ENCODE results near the gene COPS3. TPM values are rescaled to one million over a fixed set of nuclear protein-coding genes. Genes with fewer than 3 reads are reported as not detected.

Gene COPS3
- total and polyA plus RNA-seq, 4 donors: 24.6 to 77.3 (median 30.2) TPM

DNA sequence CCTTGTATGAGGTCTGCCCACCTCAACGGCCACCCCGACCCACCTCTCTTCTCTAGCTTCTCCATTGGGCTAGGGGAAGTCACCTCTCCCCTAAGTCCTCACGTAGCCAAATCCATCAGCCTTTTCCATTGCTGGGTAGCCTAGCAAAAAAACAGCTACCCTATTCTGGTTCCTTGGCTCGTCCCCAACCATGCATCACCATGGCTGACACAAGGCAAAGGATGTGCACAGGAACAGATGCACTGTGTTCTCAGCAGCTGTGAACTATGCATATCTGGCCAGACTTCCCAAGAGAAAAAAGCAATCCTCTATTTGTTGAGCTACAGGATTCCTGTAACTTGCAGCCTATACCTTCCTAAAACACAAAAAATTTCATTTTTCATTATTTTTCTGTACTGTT, 22.0 kb downstream of the COPS3 start:
- Histone ChIP-seq H3K9ac (ENCODE audit: low read depth in 1 of 2, low read length in 2 of 2) (no peak overlapping the region), H3K36me3 (ENCODE audit: control insufficient read depth in 4 of 4, insufficient read depth in 3 of 4, low read depth in 1 of 4, low read length in 3 of 4) (peaks cover 18 to 61% (median 47%) of the 10 kb centered on the region in 4 donors), H3K27ac (ENCODE audit: low read depth in 1 of 2, low read length in 2 of 2) (no peak overlapping the region), H3K9me3 (ENCODE audit: control insufficient read depth in 4 of 4, low read length in 3 of 4) (no peaks in the 10 kb centered on the region), H3K27me3 (ENCODE audit: control insufficient read depth in 4 of 4, insufficient read depth in 4 of 4, low read length in 3 of 4) (no peaks in the 10 kb centered on the region), H3K4me1 (ENCODE audit: control insufficient read depth in 4 of 4, insufficient read depth in 4 of 4, low read length in 3 of 4) (no peaks in the 10 kb centered on the region), H3K4me3 (ENCODE audit: low read depth in 1 of 3, low read length in 3 of 3) (no peak overlapping the region)
- no peak for TF ChIP-seq NR2F2 (IDR thresholded peaks at IDR 0.05)
- no peak for TF ChIP-seq HNF4A (conservative IDR thresholded peaks at IDR 0.05)
- no peak for TF ChIP-seq YY1 (IDR thresholded peaks at IDR 0.05)
- no peak for TF ChIP-seq RAD21 (IDR thresholded peaks at IDR 0.05)
- TF ChIP-seq CTCF (IDR thresholded peaks at IDR 0.05; ENCODE audit: low read depth, low read length, missing input control): no peak
- no peak for TF ChIP-seq JUND (IDR thresholded peaks at IDR 0.05)
- no peak for TF ChIP-seq TAF1 (conservative IDR thresholded peaks at IDR 0.05)
- TF ChIP-seq FOXA1 (IDR thresholded peaks at IDR 0.05): no peak
- TF ChIP-seq FOXA2 (IDR thresholded peaks at IDR 0.05): no peak
- TF ChIP-seq RXRA (IDR thresholded peaks at IDR 0.05): no peak
- no peak for TF ChIP-seq EGR1 (IDR thresholded peaks at IDR 0.05; ENCODE audit: low read depth in 2 of 2)
- TF ChIP-seq GABPA (IDR thresholded peaks at IDR 0.05 in 1 of 2, conservative IDR thresholded peaks at IDR 0.05 in 1 of 2): no peak
- TF ChIP-seq REST (IDR thresholded peaks at IDR 0.05): no peak
- TF ChIP-seq SP1 (IDR thresholded peaks at IDR 0.05): no peak
- TF ChIP-seq, protein P1, sequence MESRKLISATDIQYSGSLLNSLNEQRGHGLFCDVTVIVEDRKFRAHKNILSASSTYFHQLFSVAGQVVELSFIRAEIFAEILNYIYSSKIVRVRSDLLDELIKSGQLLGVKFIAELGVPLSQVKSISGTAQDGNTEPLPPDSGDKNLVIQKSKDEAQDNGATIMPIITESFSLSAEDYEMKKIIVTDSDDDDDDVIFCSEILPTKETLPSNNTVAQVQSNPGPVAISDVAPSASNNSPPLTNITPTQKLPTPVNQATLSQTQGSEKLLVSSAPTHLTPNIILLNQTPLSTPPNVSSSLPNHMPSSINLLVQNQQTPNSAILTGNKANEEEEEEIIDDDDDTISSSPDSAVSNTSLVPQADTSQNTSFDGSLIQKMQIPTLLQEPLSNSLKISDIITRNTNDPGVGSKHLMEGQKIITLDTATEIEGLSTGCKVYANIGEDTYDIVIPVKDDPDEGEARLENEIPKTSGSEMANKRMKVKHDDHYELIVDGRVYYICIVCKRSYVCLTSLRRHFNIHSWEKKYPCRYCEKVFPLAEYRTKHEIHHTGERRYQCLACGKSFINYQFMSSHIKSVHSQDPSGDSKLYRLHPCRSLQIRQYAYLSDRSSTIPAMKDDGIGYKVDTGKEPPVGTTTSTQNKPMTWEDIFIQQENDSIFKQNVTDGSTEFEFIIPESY (IDR thresholded peaks at IDR 0.05): no peak
- TF ChIP-seq, protein P2, sequence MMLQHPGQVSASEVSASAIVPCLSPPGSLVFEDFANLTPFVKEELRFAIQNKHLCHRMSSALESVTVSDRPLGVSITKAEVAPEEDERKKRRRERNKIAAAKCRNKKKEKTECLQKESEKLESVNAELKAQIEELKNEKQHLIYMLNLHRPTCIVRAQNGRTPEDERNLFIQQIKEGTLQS (IDR thresholded peaks at IDR 0.05): no peak
- no peak for TF ChIP-seq HNF4G (IDR thresholded peaks at IDR 0.05)
- no peak for DNase-seq (ENCODE audit: low spot score)
- 93% methylated on average over 4 of the region's 4 CpGs for WGBS

DNA sequence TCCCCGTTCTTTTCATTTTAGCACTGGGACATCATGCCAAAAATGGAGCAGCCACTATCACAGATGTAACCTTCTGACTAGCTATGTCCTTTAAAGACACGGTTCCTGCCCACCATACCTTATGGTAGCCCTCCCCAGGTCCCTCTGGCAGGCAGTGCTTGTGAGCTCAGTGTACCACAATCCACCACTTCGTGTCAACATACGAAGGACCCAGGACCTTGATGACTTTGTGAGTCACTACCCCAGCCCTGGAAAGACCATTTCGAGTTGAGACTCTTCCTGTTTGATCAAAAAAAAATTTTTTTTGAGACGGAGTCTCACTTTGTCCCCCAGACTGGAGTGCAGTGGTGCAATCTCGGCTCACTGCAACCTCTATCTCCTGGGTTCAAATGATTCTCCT, 23.0 kb downstream of the COPS3 start:
- DNase-seq (ENCODE audit: low spot score): no peak
- TF ChIP-seq RXRA (IDR thresholded peaks at IDR 0.05): no peak
- TF ChIP-seq, protein P2 (IDR thresholded peaks at IDR 0.05): no peak
- no peak for TF ChIP-seq NR2F2 (IDR thresholded peaks at IDR 0.05)
- no peak for TF ChIP-seq HNF4A (conservative IDR thresholded peaks at IDR 0.05)
- TF ChIP-seq SP1 (IDR thresholded peaks at IDR 0.05): no peak
- TF ChIP-seq FOXA2 (IDR thresholded peaks at IDR 0.05): no peak
- no peak for TF ChIP-seq MAX (IDR thresholded peaks at IDR 0.05)
- no peak for TF ChIP-seq RAD21 (IDR thresholded peaks at IDR 0.05)
- H3K36me3 ChIP-seq (ENCODE audit: control insufficient read depth in 4 of 4, insufficient read depth in 3 of 4, low read depth in 1 of 4, low read length in 3 of 4): peaks cover 18 to 67% (median 50%) of the 10 kb centered on the region in 4 donors

More for the DNA sequence above, 23.0 kb downstream of the COPS3 start:
- no peak overlapping the region for H3K27ac ChIP-seq (ENCODE audit: low read depth in 1 of 2, low read length in 2 of 2)
- no peaks in the 10 kb centered on the region for H3K27me3 ChIP-seq (ENCODE audit: control insufficient read depth in 4 of 4, insufficient read depth in 4 of 4, low read length in 3 of 4)
- no peak overlapping the region for H3K4me3 ChIP-seq (ENCODE audit: low read depth in 1 of 3, low read length in 3 of 3)
- WGBS: 94% methylated on average over 7 of the region's 7 CpGs
- no peaks in the 10 kb centered on the region for H3K9me3 ChIP-seq (ENCODE audit: control insufficient read depth in 4 of 4, low read length in 3 of 4)
- H3K4me1 ChIP-seq (ENCODE audit: control insufficient read depth in 4 of 4, insufficient read depth in 4 of 4, low read length in 3 of 4): no peaks in the 10 kb centered on the region
- H3K9ac ChIP-seq (ENCODE audit: low read depth in 1 of 2, low read length in 2 of 2): no peak overlapping the region

Data from liver (tissue), 9 donors.